ENCODE measurements around the gene CDK1. TPM values are rescaled to one million over a fixed set of nuclear protein-coding genes. Genes with fewer than 3 reads are reported as not detected.

Gene CDK1
- total RNA-seq, 4 donors from 2014 or later, result 1.8 to 5.9 (median 3.2) TPM

DNA sequence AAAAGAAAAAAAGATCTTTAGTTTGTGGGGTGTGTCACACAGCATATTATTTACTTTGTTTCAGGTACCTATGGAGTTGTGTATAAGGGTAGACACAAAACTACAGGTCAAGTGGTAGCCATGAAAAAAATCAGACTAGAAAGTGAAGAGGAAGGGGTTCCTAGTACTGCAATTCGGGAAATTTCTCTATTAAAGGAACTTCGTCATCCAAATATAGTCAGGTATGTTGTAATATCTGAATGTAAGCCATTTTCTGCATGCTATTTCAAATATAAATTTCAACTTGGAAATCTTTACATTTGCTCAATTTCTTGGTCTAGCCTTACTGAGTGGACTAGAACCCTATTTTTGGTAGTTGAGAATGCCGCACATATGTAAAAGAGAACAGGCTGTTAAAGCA is 6.4 kb downstream of the CDK1 start:
- 92 to 95% methylated on average over 3 of the region's 3 CpGs for WGBS, 2 donors
- H3K27me3 ChIP-seq, result no peaks in the 10 kb centered on the region
- no peak overlapping the region for H3K4me3 ChIP-seq (replicated peaks in 1 of 3)
- DNase-seq, result no peak
- no peaks in the 10 kb centered on the region for H3K4me1 ChIP-seq
- no peak overlapping the region for H3K27ac ChIP-seq
- H3K36me3 ChIP-seq, result no peaks in the 10 kb centered on the region
- intact Hi-C loops (cut with DNase I), result no loop called here
- no peak for TF ChIP-seq POLR2A (IDR thresholded peaks at IDR 0.05)
- no peaks in the 10 kb centered on the region for H3K9me3 ChIP-seq

DNA sequence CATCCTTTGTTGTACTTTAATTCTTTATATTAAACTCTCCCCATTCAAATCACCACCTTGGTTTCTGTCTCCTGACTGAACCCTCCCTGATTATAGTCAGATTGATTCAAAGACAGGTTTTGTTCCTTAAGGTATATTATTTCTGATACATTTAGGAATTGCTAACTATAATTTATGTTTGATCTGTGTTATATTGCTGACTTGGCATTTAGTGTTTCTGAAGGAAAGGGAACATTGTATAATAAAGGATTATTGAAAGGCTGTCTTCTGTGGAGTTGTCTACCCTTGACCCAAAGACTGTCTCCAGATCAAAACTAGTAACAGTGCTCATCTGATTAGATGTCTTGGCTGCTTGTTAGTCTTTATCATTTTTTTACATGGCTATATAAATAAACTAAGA is 10.3 kb downstream of the CDK1 start:
- TF ChIP-seq POLR2A (IDR thresholded peaks at IDR 0.05) (no peak), CTCF (IDR thresholded peaks at IDR 0.05) (no peak)
- no peak overlapping the region for H3K27ac ChIP-seq
- H3K9me3 ChIP-seq, result no peaks in the 10 kb centered on the region
- DNase-seq, result no peak
- H3K27me3 ChIP-seq, result no peaks in the 10 kb centered on the region
- H3K4me1 ChIP-seq, result no peaks in the 10 kb centered on the region
- H3K36me3 ChIP-seq, result no peaks in the 10 kb centered on the region
- intact Hi-C loops (cut with DNase I), result no loop called here
- no peak overlapping the region for H3K4me3 ChIP-seq (replicated peaks in 1 of 3)

- DNase-seq, result no peak
- Histone ChIP-seq H3K36me3 (no peaks in the 10 kb centered on the region), H3K27ac (no peak overlapping the region), H3K4me3 (replicated peaks in 1 of 3) (no peak overlapping the region), H3K9me3 (no peaks in the 10 kb centered on the region), H3K4me1 (no peaks in the 10 kb centered on the region), H3K27me3 (no peaks in the 10 kb centered on the region)
- intact Hi-C loops (cut with DNase I), result no loop called here
- TF ChIP-seq CTCF (IDR thresholded peaks at IDR 0.05) (no peak), POLR2A (IDR thresholded peaks at IDR 0.05) (no peak)
- 46 to 49% methylated on average over 4 of the region's 4 CpGs for WGBS, 2 donors
Measured at GRCh38 chr10:60789340-60789739, 11.1 kb downstream of the CDK1 start.

- no peaks in the 10 kb centered on the region for H3K27me3 ChIP-seq
- intact Hi-C loops (cut with DNase I), result no loop called here
- no peak overlapping the region for H3K4me3 ChIP-seq (replicated peaks in 1 of 3)
- H3K27ac ChIP-seq, result no peak overlapping the region
- no peaks in the 10 kb centered on the region for H3K4me1 ChIP-seq
- DNase-seq, result no peak
- TF ChIP-seq CTCF (IDR thresholded peaks at IDR 0.05) (no peak), POLR2A (IDR thresholded peaks at IDR 0.05) (no peak)
- H3K36me3 ChIP-seq, result no peaks in the 10 kb centered on the region
- WGBS, 2 donors, result 95 to 98% methylated on average over 4 of the region's 4 CpGs
- no peaks in the 10 kb centered on the region for H3K9me3 ChIP-seq
Measured at GRCh38 chr10:60794953-60795352, 16.7 kb downstream of the CDK1 start.

DNA sequence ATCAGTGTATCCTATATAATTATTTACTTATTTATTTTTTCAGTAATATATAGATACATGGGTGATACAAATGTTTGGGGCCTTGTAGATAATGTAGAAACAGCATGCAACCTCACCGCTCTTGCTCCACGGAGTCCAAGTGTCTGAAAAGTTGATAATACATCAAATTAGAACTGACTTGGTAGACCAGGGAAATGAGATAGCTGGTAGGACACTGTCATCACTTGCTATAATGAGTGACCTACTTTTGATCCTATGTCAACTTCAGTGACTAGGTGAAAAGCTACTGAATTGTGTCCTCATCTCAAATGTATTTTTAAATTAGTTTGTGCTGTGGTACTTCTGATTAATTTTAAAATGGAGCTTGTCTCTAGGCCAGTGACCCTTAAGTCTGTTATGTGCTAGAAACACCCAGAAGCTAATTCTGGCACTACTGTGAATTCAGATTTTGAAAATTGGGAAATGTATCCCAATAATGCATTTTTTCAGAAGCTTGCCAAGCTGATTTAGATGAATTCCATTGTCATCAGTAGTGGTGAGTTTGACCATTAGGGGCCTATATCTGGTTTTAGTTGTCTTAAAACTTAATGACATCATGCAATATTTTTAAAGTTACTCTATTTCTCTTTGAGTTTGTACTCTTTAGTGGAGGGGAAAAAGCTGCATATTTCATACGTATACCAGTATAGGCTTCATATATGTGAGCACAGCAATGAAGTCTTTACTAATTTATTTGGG is 17.4 kb downstream of the CDK1 start:
- Histone ChIP-seq H3K27ac (no peak overlapping the region), H3K27me3 (no peaks in the 10 kb centered on the region), H3K9me3 (no peaks in the 10 kb centered on the region), H3K36me3 (no peaks in the 10 kb centered on the region), H3K4me1 (peaks cover 0 to 1% of the 10 kb centered on the region in 2 donors), H3K4me3 (replicated peaks in 1 of 3) (no peak overlapping the region)
- intact Hi-C loops (cut with DNase I), result no loop called here
- TF ChIP-seq POLR2A (IDR thresholded peaks at IDR 0.05) (no peak), CTCF (IDR thresholded peaks at IDR 0.05) (no peak)
- no peak for DNase-seq
- 96 to 100% methylated on average over 3 of the region's 3 CpGs for whole genome bisulfite sequencing, 2 donors

All from thyroid gland (tissue), 4 donors.